GM21528 (cell line): Measurements from ENCODE around the gene ASPDH.
A peak's percentile ranks its signal among the peaks of the same experiment; 100 is the strongest.
"Not testable (repeated sequence)": the region's sequence is repeated elsewhere in the genome, so short reads cannot be mapped to it uniquely, and the experiment has no call there.

Experiments used
- ATAC-seq: cut with Tn5 transposase; IDR thresholded peaks from one replicate; pipeline ENCODE4 v1.9.1; 2021; ENCODE audit warnings: mild to moderate bottlenecking, moderate library complexity; ENCODE audit not compliant: unreplicated experiment, low FRiP score

ASPDH gene

GRCh38 chr19:50480281-50481111, 33.2 kb downstream of the ASPDH start:
- ATAC-seq, result no peak

- no peak for ATAC-seq
Observed at GRCh38 chr19:50479761-50480251, 33.9 kb downstream of the ASPDH start.

- no peak for ATAC-seq
Observed at GRCh38 chr19:50478901-50479715, 34.6 kb downstream of the ASPDH start.

- no peak for ATAC-seq
Observed at GRCh38 chr19:50477751-50478515, 35.8 kb downstream of the ASPDH start.

- ATAC-seq, result no peak
Observed at GRCh38 chr19:50476907-50477238, 36.8 kb downstream of the ASPDH start.

- ATAC-seq, result peak; percentile 67
Observed at GRCh38 chr19:50476224-50476906, 37.3 kb downstream of the ASPDH start, which contains the start of the genes EMC10 and GARIN5A. EMC10 (plus strand) TSS chr19:50476507; CDS start chr19:50476545, 38 bp downstream. GARIN5A (minus strand) TSS chr19:50476848; CDS start chr19:50476388, 460 bp downstream.

- ATAC-seq, result peak; percentile 3
Observed at GRCh38 chr19:50475736-50476223, 37.9 kb downstream of the ASPDH start.

GRCh38 chr19:50475101-50475568, 38.6 kb downstream of the ASPDH start:
- no peak for ATAC-seq

GRCh38 chr19:50473336-50473735, 40.4 kb downstream of the ASPDH start:
- not testable (repeated sequence) for ATAC-seq

GRCh38 chr19:50468818-50469217, 44.9 kb downstream of the ASPDH start:
- no peak for ATAC-seq

- no peak for ATAC-seq
Observed at GRCh38 chr19:50467566-50467965, 46.1 kb downstream of the ASPDH start.

- ATAC-seq, result no peak
Observed at GRCh38 chr19:50466706-50467039, 47.0 kb downstream of the ASPDH start.

GRCh38 chr19:50465986-50466705, 47.6 kb downstream of the ASPDH start:
- no peak for ATAC-seq

- no peak for ATAC-seq
Observed at GRCh38 chr19:50465000-50465399, 48.7 kb downstream of the ASPDH start.

GRCh38 chr19:50464348-50464747, 49.4 kb downstream of the ASPDH start:
- ATAC-seq, result no peak

GRCh38 chr19:50462970-50463369, 50.7 kb downstream of the ASPDH start:
- ATAC-seq, result no peak
